HG02970 (cell line): ENCODE results near the gene STAG1.
"Not testable (repeated sequence)": the region's sequence is repeated elsewhere in the genome, so short reads cannot be mapped to it uniquely, and the experiment has no call there.

ENCODE experiments used
- ATAC-seq: cut with Tn5 transposase; IDR thresholded peaks from one replicate; pipeline ENCODE4 v1.9.1; 2021; ENCODE audit warnings: mild to moderate bottlenecking, moderate library complexity, moderate number of reproducible peaks; ENCODE audit not compliant: unreplicated experiment, low FRiP score

Gene STAG1

DNA sequence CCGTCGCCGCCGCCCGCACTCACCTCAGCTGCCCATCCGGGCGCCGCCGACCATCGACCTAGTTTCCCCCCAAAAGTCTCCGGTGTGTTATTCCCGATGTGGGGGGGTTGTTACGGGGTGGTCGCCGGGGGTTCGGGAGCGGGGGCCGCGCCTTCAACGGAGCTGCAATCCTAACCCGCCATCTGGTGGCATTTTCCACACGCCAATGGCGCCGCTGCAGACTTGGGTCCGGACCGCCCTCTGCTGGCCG, at the start of gene STAG1:
Gene STAG1, minus strand, starts transcription at position 207 of the 250 bp plus-strand sequence. CDS start 121,480 bp downstream, outside the sequence.
- no peak for ATAC-seq

DNA sequence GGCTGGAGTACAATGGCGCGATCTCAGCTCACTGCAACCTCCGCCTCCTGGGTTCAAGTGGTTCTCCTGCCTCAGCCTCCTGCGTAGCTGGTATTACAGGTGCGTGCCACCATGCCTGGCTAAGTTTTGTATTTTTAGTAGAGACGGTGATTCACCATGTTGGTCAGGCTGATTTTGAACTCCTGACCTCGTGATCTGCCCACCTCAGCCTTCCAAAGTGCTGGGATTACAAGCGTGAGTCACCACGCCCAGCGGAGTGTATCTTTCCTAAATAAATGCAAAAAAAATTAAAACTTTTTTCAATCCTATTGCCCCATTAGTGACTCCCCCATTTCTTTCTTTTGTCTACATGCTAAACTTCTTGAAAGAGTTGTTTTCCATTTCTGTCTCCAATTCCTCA, 49.0 kb upstream of the STAG1 start:
- ATAC-seq: not testable (repeated sequence)

DNA sequence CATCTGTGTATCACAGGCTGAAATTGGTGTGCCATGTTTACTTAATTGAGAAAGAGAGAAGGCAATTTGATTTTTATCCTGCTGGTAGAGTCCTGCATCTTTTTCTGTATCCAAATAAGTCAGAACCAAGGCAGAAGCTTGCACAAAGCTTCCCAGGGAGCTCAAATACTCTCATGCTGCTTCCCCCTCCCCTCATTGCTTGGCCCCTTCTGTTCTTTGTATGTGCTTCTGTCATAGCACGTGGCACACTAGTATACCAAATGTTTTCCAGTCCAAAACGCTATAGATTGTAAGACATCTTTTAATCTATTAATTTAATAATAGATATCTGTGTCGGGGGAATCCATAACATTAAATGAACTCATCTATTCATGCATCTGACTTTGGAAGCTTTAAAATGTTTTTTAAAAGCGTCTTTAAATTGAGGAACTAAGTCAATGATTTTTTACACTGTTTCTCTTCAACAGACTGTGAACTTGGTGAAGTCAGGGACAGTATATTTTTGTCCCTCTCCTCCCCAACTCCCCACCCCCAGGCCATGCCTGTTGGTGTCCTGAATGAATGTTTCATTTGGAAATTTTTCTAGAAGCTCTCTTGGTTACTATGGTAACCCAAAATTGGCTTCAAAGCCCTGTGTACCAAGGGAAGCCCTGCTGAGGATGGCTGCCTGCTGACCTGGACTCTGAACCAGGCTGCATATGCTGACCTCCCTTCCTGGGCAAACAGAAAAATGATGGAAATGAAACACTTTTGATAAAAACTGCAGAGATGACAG, 40.6 kb upstream of the STAG1 start:
- ATAC-seq: no peak

DNA sequence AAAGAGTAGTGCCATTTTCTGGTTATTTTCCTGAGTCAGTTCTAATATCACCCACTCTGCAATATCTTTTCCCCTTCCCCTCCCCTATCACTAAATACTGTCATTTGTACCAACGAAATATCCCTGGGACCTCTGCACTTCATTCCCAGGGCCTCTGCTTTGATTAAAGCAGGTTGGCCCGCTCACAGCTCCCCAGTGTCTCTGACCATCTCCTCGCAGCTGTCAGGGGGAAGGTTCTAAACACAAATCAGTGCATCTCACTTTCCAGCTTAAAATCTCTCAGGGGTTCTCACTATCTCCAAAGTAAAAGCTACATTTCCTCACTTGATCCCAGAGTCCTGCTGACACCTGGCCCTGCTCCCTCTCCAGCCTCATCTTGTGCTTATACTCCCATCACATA, 38.6 kb upstream of the STAG1 start:
- no peak for ATAC-seq

DNA sequence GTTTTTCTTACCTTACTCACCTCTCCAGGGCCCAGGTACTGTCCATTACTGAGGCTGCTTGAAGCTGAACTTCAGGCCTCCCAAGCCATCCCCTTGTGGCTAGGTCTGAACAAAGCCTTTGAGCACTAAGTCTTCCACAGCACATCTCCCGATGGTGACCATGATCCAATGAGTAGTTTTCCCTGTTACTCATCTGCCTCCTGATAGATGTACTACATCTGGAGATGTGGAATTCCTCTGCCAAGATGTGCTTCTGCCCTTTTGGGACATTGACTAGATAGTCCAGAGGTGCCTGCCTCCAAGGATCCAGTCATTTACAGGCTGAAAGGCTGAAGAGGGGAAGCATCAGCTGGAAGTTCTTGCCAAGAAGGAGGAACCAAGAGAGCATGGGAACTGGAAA, 37.8 kb upstream of the STAG1 start:
- no peak for ATAC-seq

DNA sequence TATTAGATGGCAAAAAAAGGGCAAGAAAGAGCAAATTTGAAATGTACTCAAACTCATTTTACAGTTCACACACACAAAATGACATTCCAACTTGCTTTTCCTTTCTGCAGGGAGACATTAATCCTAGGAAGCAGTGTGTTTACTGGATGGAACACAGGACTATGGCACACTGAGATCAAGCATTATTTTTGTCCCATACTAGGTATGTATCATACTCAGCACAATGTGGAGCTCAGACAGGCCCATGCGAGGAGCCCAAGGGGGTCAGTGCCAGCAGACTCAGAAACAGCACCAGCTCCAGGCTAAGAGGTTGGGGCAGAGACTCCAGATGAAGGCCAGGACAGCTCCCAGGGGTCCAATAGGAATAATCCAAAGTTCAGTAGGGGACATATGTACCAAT, 36.0 kb upstream of the STAG1 start:
- ATAC-seq: no peak

DNA sequence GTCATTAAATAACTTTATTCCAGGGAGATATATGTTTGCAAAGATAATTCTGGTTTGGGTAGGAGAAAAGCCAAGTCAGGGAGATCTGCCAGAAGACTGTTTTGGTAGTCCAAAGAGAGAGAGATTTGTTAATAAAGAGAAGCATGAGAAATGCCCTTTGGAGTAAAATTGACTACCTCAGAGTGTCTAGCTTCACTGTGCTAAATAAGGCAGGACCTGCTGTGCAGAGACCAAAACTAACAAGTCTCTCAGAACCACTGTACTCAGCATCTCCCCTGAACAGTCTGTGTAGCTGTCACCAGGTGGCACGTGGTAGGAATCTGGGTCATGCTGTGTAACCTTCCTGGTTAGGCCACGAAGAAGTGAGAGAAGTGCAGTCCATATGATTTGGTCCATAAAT, 35.2 kb upstream of the STAG1 start:
- no peak for ATAC-seq

DNA sequence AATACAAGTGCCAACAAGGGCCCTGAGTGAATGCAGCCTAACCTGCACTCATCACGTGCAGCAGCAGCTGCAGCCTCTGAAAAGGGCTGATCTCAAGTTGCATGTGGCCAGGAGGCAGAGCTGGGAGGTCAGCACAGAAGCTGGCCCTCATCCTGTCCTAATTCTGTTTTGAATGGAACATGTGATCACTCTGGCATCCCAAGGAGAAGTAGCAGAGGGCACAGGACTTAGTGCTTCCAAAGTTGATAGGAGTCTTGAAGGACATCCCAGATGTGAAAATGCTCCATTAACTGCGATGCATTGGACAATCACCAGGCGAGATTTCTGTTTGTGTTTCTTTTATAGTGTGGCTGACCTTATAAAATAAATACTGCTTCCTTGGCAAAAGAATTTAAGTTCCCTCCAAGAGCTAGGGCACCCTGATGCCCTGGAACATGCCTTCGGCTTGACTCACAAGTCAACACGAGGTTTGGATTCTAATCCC, 31.6 kb upstream of the STAG1 start:
- no peak for ATAC-seq

DNA sequence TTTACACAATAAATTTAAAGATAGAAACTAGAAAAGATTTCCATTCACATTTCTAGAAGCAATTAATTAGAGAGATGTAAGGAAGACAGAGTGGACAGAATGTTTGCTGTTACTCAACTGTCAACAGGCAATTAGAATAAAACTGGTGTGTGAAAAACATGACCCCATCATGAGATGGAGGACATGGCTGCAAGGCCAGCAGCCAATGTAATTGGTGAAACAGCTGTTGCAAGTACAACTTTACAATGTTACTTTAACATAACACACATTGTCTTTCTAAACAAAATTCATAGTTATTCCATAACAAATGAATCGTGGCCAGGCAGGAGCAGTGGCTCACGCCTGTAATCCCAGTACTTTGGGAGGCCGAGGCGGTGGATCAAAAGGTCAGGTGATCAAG, 28.6 kb upstream of the STAG1 start:
- no peak for ATAC-seq

DNA sequence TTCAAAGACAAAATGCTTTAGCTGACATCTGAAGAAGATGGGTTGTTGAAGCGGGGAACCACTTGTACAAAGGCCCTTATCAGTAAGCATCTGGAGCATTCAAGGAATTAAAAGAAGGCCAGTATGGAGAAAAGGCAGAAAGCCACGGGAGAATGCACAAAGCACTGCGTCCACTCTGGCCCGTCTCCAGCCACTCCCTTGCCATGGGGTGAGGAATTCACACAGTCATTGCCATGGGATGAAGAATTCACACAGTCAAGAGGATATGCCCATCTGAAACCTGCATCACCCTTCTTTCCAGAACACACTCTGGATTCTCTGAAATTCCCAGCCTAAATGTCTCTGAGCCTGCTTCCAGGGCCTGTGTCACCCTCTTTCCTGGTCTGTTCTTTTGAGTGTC, 26.7 kb upstream of the STAG1 start:
- no peak for ATAC-seq

DNA sequence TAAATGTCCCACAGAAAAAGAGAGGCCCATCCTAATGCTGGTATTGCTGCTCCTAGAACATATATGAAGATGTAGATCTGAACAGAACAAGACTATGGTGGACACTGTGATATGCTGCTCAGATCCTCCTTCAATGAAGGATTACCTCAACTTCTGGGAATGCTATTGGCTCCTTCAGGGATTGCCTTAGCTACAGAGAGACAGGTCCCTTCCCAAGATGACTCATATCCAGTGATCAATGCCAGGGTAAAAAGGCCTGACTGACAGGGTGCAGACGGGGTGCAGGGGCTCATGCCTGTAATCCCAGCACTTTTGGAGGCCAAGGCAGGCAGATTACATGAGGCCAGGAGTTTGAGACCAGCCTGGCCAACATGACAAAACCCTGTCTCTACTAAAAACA, 20.5 kb upstream of the STAG1 start:
- no peak for ATAC-seq

DNA sequence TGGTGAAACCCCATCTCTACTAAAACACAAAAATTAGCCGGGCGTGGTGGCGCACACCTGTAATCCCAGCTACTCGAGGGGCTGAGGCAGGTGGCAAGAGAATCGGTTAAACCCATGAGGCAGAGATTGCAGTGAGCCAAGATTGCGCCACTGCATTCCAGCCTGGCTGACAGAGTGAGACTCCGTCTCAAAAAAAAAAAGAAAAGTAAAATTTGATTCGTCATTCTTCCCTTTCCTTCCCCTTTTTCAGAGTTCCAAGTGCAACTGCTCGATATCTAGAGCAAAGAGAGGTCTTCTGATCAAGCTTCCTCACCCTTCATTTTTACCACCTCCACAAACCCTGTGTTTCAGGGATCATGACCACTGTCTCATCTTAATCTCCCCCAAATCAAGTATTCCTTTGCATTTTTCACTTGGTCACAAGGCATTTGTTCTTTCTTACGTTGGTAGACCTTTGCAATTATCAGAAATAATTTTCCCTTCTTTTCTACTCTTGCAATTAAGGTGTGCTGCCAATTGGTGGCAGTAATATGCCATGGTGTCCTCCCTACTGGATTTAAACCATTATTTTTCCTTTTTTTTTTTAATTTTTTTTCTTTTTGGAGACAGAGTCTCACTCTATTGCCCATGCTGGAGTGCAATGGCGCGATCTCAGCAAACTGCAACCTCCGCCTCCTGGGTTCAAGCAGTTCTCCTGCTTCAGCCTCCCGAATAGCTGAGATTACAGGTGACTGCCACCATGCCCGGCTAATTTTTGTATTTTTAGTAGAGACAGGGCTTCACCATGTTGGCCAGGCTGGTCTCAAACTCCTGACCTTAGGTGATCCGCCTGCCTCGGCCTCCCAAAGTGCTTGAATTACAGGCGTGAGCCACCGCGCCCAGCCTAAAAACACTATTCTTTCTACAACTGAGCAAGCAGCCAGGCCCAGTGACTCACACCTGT, 6.3 kb upstream of the STAG1 start:
- ATAC-seq: not testable (repeated sequence)

DNA sequence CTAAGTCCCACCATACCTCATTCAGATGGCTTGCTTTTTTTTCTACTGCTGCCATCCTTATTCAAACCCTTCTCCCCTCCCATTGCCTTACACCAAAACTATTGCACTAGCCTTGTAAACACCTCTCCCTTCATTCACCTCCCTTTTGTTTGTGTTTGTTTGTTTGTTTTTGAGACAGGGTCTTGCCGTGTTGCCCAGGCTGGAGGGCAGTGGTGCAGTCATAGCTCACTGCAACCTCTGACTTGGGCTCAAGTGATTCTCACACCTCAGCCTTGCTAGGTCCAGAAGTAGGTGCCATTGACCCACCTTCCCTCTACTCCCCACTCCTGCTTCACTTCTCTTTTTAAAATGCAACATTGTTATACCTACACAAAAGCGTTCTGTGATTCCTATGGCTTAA, 3.0 kb upstream of the STAG1 start:
- ATAC-seq: no peak

DNA sequence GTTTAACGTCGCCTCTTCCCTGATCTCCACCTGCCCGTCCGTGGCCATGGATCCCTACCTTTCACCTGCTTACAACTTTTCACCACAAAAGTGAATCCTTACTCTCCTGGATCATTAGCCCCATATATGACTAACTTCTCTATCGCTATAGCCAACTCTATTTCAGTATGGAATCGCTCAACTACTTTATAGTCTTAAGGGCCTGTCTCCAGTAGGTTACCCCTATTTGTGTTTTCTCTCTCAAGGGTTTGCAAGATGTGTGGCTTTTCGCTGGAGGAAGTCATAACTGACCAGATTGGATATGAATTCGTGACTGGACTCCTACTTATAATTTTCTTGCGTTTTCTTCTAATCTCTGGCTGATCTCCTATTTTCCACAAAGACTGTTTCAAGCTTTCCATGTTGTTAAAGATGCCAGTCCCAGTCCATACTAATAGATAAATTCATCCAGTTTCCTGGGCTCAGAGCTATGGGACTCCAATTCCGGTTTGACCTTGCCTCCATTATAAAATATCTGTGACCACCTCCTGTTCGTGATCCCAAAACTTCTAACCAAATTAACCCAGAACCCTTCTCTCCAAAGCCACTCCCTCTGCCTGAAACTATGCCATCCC, 1.3 kb upstream of the STAG1 start:
- ATAC-seq: no peak

DNA sequence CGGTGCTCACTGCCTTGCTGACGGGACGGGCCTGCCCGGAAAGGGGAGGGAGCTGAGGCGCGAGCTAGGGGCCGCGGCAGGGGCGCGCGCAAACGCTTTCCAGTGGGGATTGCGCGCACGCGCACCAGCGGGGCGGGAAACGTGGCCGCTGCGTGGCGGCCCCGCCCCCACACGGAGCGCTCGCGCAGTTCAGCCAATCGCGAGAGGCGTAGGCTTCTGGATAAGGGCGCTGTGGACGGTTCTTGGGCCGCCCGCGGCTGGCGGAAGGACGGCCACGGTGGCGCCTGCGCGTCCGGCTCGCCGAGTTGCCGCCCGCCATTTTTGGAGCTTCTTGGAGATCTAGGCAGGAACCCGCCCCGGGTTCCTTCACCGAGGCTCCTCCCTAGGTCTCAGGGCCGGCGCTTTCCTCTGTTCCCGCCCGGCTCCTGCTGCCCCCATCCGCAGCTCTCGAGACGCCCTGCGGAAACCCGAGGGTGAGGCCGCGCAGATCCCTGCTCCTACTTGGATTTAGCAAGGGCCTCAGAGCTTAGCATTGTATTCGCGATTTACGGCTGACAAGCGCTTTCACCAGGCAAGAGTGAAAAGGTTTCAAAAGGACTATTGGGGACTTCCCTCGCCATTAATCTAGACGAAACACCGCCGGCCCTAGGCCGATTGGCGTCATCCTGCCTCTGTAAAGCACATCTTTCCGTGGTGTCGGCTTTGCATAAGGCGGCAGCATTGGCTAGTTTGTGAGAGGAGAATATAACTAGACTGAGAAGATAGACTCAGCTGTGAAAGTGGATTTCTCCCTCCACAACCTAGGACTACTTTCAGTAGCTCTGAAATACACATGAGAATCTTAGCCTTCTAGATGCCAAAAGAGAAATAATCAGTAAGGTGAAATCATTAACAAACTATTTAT, 496 bp upstream of the STAG1 start:
- ATAC-seq: peak; percentile 89

DNA sequence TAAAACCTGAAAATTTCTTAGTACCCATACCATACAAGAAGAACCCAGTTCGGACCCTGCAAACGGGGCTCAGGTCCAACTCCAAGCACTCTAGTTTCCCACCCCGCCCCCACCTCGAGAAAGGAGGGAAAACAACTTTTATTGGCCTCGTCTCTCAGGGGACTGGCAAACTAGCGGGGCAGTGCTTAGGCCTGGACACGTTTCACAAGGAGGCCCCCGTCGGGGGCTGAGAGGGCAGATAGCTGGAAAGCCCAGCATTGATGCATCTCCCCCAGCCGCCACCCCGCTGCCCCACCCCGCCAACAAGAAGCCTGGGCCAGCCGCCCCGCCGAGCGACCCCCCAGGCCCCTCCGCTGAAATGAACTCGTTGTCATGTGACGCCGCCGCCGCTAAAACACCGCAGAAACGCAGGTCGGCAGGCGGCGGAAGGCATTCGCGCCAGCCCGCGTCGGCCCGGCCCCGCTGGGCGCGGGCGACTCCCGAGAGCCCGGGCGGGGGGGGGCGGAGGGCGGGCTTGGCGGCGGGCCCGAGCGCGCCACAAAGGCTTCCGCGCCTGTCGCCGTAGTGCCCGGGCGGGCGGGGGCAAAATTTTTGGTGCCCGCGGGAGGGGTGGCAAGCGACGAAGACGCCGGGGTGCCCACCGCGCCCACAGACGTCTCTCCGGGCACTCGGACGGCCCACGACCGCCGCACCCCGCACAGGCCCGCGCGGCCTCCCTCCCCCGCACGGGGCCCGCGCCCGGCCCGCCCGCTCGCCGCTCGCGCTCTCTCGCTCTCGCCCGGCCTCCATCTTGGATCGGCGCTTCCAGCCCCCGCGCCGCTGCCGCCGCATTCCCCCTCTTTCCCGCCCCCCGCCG, 634 bp downstream of the STAG1 start:
- ATAC-seq: peak; percentile 14

DNA sequence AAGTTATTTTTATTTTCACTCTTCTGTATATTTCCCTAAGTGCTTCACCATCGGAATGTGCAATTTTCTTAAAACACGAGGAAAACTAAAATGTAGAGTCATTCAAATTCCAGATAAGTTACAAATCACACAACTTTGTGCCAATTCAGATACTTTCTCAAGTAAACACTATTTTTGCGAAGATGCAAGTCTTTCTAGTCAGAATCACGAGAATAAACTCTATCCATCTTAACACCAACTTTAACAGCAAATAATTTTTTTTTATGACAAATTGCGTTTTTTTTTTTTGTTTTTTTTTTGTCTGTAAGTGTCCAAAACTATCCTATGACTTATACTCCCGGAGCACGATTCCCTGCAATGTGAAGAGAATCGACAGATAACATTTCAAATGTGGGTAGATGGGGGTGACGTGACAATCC, 1.3 kb downstream of the STAG1 start:
- ATAC-seq: no peak

DNA sequence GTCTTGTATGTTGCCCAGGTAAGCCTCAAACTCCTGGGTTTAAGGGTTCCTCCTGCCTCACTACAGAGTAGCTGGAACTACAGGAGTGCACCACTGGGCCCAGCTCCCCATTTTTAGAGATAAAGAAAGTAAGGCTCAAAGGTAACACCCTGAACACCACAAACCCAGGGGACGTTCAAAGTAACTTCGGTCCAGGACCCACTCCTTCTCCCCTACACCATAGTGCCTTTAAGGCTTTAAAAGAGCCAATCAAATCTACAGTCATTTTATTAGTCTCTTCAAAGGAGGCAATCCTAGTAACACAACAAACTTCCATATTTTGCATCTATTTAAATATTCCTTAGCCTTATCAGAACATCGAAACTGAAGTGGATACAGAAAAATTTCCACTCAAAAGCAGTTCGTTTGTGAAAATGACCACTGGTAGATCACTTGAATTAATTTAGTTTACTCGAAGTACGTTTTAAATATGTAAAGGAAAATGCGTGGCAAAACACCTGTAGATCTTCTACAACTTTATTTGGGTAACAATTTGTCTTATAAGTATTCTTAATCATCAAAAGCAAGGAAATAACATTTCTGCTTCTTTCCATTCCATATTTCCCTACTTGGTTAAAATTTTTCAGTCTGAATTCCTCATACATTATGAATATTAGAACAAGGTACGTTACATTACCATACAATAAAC, 1.8 kb downstream of the STAG1 start:
- no peak for ATAC-seq

DNA sequence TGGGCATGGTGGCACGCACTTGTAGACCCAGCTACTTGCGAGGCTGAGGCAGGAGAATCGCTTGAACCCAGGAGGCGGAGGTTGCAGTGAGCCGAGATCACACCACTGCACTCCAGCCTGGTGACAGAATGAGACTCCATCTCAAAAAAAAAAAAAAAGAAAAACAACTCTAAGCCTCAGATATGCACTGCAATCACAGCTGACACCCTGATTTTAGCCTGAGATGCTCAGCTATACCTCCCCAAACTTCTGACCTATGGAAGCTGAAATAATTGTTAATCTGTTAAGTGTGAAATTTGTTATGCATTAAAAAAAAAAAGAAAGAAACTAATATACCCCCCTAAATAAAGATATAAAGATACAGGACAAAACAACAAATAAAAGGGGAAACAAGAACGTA, 2.6 kb downstream of the STAG1 start:
- not testable (repeated sequence) for ATAC-seq
